ENCODE measurements around the gene FBXL13.
"Not testable (repeated sequence)": the region's sequence is repeated elsewhere in the genome, so short reads cannot be mapped to it uniquely, and the experiment has no call there.

Gene FBXL13

DNA sequence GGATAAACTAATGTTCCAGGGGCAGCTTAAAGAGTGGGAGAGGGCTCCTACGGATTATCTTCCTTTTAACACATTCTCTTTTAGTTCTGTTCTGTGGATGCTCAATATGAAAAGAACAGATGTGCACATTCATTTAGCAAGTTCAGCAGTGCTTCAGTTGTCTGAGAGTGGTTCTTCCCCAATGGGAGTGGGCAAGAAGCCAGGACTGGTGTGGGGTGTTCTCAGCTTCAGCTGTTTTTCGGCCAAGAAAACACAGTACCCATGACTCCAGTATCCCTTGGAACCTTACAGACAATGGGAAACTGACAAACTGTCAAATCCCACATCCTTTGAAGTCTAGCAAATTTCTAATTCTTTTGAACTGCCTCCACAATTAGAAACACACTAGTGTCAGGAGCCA lies 233.3 kb downstream of the FBXL13 start:
- no peak for DNase-seq

- DNase-seq, result no peak
Measured at GRCh38 chr7:102840404-102840803, 234.2 kb downstream of the FBXL13 start.

GRCh38 chr7:102838572-102839101 lies 236.0 kb downstream of the FBXL13 start:
- DNase-seq, result not testable (repeated sequence)

GRCh38 chr7:102837802-102838201 lies 236.8 kb downstream of the FBXL13 start:
- DNase-seq, result no peak

DNA sequence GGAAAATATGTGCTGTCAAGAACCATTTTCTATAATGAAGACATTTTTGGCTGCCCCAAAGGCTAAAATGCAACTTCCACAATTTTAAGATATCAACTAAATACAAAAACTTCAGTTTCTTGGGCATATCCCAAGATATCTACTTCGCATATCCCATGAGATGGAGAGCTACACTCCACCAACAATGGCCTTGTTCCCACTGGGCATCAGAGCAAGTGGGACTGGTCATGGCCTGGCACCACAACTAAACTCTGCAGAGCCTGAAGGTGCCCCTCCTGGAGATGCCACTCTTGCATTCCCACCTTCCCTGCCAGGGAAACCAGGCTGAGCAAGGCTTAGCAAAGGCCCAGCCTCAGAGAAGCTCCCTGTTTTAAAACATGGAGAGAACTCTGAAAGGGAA lies 237.6 kb downstream of the FBXL13 start:
- DNase-seq, result no peak

- DNase-seq, result no peak
Measured at GRCh38 chr7:102836191-102836919, 238.2 kb downstream of the FBXL13 start.

GRCh38 chr7:102834999-102835398 lies 239.6 kb downstream of the FBXL13 start:
- DNase-seq, result no peak

- no peak for DNase-seq
Measured at GRCh38 chr7:102834466-102834865, 240.1 kb downstream of the FBXL13 start.

- DNase-seq, result no peak
Measured at GRCh38 chr7:102833343-102833742, 241.3 kb downstream of the FBXL13 start.

DNA sequence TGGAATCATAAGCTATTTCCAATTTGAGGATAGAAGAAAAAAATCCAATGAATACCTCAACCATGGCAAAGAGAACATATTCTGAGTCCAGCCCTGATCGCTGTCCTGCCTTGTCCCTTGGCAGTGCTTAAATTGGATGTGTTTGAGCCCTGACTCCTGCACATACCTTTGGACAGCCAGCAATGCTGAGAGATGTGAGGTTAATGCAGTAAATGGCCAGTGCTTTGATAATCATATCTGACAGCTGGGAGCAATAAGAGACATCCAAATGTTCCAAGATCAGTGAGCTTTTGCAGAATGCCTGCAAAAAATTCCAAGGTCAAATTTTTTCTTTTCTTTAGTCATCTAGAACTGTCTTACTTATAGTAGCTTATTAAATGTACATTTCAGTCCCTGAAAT lies 241.9 kb downstream of the FBXL13 start:
- no peak for DNase-seq

- no peak for DNase-seq
Measured at GRCh38 chr7:102830197-102830596, 244.4 kb downstream of the FBXL13 start.

DNA sequence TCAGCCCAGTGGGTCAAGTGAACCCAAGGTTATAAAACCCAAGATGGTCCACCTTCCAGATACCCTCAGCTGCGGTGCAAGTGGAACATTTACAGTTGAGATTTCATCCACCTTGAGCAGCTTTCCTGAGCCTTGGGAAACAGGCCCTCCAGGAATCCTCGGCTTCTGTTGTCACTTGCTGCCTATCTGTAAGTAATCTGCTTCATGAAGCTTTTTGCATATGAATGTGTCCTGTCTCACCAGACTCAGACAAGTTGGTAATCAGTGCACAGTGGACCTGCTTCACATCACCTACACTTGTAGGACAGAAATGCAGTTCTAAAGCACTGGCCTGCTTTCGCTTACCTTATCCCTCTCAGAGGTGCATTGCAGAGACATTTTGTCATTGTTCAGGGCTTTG lies 245.5 kb downstream of the FBXL13 start:
- no peak for DNase-seq

DNA sequence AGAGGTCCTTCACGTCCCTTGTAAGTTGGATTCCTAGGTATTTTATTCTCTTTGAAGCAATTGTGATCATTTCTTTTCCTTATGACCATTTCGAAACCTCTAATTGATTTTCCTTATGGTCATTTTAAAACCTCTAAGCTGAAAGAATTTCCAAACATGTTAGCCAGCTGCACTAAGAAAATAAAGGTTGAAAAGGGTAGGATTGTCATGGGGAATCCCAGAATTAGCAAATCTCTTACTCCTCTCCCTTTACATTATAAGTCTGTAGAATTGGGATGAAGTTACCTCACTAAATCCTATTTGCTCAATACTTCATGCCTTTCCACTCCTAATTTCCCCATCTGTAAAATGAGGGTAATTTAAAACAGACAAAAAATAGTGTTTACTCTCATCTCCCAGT lies 246.3 kb downstream of the FBXL13 start:
- no peak for DNase-seq

DNA sequence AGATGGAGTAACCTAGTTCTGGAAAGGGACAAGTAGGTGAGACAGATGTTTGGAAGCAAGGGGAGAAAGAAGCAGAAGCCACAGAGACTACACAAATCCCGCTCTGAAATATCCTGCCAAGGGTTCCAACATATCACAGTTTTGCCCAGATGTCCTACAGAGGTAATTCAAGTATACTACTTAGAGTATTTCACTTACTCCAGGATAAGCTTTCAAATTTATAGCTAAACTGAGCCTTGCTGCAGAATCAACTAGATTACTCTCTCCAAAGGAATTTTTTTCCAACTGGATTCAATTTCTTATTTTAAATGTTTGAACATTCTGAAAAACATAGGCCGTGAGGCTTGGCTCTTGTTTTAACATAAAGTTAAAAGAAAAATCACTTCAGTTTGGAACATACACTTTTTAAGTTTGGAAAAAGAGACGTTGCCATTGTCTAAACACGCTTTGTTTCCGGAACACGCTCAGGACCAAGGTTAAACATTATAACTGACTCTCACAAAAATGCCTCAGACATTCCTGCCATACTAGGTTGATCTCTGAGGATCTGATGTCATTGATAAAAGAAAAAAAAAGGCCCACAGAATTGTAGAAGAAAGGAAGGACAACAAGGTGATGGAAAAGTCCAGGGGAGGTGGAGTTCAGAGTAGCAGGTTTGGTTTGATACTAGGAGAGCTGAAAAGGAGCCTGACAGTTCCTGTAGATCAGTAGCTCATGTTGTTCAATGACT lies 251.0 kb downstream of the FBXL13 start:
- no peak for DNase-seq

GRCh38 chr7:102821994-102822747 lies 252.4 kb downstream of the FBXL13 start:
- DNase-seq, result no peak

- DNase-seq, result no peak
Measured at GRCh38 chr7:102819151-102819550, 255.4 kb downstream of the FBXL13 start.

DNA sequence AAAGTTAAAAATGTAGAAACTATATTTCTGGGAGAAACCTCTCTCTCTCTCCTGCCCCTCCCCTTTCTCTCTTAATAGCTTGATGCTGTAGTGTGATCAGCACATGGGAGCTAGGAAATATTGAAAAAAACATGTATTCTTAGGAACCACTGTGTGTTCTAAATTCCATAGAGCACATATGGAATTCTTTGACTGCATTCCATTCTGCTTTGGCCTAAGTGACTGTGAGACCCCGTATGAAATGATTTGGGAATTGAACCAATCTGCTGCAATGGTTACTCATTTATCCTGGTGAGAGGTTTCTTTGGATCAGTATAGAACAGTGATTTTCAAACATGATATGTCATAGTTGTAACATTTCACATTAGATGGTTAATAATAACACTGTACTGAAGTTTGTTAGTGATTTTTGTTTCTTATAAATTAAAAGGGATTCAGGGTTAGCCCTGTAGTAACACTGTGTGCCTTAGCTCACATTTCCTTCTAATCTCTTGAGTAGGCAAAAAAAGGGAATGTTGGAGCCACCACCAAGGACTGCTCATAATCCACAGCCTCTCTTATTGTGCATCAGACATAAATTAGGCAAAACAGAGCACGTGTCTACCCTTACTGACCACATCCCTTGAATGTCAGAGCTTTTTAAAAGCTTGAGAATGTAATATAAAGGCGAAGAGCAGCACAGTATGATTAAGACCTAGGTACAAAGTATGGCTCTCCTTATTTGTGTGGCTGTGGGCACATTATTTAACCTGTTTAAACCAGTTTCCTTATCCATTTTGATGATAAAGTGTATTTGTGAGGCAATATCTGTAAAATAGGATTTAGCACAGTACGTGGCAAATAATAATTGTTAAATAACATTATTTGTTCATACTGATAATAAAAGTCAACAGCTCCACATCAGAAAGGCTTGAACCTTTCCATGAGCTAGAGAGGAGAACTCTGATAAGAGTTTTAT lies 256.7 kb downstream of the FBXL13 start:
- no peak for DNase-seq

- DNase-seq, result no peak
Measured at GRCh38 chr7:102814025-102814471, 260.5 kb downstream of the FBXL13 start.

- DNase-seq, result no peak
Measured at GRCh38 chr7:102813191-102814024, 261.2 kb downstream of the FBXL13 start.

DNA sequence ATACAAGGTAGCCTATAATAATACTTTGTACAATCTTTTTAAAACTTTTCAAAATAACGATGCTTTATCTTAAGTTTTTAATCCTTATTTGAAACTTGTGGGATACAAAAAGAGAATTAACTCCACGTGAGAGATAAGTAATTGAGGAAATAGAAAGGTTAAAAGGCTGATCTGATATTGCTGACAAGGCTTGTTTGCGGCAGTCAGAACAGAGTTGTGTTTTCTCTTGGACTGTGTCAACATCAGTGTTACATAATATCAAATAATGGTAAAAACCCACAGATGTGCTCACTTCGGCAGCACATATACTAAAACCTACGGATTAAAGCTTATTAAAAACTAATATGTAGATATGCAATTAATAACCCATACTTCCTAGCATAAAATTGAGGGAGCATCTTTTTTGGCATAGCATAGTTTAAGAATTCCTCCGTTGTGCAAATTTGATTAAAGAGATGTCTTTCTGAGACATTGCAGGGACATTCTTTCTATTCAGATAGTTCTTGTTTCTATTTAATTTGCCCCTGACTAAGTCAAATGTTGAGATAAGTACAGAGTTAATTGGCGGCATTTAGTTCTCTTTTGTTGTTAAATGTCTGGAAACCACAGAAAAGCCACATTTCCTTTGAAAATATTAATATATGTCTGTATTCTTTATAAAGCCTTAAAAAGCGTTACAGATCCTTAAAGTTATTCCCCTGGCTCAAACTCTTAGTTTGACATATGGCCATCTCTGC lies 262.5 kb downstream of the FBXL13 start:
- no peak for DNase-seq

- DNase-seq, result no peak
Measured at GRCh38 chr7:102810916-102811315, 263.7 kb downstream of the FBXL13 start.

Measured in activated T-cell treated with anti-CD3 and anti-CD28 coated beads, Interleukin-2, amount 50 U/mL, for 1 hour (primary cell).